H54 (cell line): Measurements from ENCODE around the gene LCMT1.
"Not testable (repeated sequence)": the region's sequence is repeated elsewhere in the genome, so short reads cannot be mapped to it uniquely, and the experiment has no call there.

Experiments used
- DNase-seq: peaks from one replicate; pipeline ENCODE4 v3.0.0; 2011; ENCODE audit warnings: low spot score, mixed read lengths; ENCODE audit not compliant: insufficient read length
- FAIRE-seq: peaks from 3 replicates; lab custom pipeline; 2011; peaks lifted over from hg19 to GRCh38; lab: Jason Lieb, UNC
- POLR2A ChIP-seq: IDR thresholded peaks from 2 replicates; pipeline ENCODE4 v1.6.1; 2011; ENCODE audit warnings: low read depth, mild to moderate bottlenecking, low read length

The LCMT1 gene

DNA sequence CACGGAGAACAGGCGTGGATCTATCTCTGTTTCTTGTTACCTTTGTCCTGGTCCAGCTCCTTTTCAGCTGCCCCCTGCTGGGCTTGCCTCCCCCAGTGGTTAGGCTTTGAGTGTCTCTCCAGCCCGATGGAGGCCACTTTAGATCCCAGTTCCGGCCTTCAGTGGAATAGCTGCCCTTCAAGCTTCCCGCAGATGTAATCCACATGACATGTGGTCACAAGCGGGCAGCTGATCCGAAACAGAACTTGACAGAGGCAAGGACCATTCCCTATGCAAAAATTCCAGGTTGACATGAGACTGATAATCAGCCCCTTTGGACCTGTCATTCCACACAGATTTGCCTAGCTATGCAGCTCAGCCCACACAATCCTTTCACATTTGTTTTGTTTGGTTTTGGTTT lies 64.6 kb downstream of the LCMT1 start:
- DNase-seq (no peak), FAIRE-seq (no peak)
- TF ChIP-seq POLR2A, result no peak

DNA sequence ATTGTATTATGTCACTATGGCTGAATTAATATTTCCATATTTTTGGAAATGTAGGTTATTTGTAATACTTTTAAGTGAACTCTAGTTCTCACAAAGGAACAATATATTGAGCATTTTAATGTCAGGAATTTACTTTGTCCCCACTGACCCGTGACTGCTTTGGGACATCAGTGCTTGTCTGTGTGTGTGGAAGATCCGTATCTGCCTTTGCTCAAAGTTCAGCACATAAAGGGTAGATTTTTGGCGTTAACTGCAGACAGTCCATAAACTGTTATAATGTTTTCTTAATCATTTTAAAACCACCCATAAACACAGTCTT lies 65.9 kb downstream of the LCMT1 start:
- TF ChIP-seq POLR2A, result no peak
- FAIRE-seq (no peak), DNase-seq (no peak)

DNA sequence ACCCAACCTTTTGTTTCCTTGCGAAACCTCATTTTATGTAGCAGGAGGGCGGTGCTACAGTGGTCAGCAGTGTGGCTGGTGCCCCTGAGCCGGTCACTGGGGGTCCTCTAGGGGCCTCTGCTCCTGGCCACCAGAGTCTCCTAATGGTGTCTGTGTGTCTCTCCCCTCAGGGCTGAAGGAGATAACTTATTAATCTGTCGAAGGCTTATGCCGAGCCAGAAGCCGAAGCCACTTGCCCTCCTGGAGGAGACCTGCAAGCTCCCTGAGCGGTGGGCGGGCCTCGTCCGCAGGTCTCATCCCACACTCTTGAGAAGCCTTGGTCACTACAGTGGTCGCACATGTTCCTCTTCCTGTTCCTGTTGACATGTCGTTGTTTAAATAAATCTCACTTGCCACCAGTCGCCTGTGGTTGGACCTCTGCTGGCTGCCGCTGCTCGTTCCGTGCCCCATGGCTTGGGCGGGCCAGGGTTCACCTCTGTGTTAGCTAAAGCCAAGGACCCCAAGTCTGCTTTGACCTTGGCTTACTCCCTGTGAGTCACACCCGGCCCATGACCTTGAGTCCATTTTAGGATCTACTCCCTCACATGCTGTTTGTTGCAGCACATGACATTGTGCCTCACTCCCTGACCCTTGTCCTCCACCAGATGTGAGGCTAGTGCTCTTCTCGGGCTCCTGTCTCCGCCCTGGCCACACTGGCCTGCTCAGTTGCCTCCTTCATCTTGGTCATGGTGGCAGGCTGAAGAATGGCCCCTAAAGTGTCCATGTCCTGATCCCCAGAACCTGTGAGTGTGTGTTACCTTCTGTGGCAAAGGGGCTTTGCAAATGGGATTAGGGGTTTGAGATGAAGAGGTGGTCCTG lies 66.5 kb downstream of the LCMT1 start:
- no peak for TF ChIP-seq POLR2A
- FAIRE-seq, result no peak
- no peak for DNase-seq

DNA sequence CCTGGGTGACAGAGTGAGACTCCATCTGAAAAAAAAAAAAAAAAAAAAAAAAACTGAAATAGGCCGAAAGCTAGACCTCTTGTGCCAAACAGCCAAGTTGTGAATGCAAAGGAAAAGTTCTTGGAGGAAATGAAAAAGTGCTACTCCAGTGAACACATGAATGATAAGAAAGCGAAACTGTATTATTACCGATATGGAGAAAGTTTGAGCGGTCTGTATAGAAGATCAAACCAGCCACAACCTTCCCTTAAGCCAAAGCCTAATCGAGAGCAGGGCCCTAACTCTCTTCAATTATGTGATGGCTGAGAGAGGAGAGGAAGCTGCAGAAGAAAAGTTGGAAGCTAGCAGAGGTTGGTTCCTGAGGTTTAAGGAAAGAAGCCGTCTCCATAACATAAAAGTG lies 69.7 kb downstream of the LCMT1 start:
- not testable (repeated sequence) for DNase-seq, FAIRE-seq

DNA sequence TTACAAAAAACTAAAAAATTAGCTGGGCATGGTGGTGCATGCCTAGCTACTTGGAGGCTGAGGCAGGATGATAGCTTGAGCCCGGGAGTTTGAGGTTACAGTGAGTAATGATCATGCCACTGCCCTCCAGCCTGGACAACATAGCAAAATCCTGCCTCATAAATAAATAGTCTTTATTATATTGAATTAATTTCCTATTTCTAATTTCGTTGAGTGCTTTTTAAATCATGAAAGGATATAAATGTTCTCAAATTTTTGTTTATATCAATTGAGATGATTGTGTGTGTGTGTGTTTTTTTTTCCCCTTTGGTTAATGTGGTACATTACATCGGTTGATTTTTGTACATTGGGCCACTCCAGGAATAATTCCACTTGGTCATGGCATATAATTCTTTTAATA lies 73.2 kb downstream of the LCMT1 start:
- DNase-seq (no peak), FAIRE-seq (no peak)
- no peak for TF ChIP-seq POLR2A

DNA sequence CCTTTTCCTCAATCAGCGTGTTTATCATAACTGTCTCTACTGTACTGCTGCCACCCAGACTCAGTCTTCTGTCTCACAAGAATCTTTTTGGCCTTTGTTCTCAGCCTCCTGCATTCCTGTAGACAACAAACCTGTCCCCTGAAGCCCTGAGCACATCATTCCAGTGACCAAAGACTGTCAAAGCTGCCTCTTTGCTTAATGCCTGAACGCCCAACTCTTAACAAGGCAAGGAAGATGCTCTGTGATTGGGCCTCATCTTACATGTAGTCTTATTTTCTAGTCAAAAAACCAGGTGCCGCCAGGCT lies 75.9 kb downstream of the LCMT1 start:
- FAIRE-seq (no peak), DNase-seq (no peak)
- TF ChIP-seq POLR2A, result no peak

DNA sequence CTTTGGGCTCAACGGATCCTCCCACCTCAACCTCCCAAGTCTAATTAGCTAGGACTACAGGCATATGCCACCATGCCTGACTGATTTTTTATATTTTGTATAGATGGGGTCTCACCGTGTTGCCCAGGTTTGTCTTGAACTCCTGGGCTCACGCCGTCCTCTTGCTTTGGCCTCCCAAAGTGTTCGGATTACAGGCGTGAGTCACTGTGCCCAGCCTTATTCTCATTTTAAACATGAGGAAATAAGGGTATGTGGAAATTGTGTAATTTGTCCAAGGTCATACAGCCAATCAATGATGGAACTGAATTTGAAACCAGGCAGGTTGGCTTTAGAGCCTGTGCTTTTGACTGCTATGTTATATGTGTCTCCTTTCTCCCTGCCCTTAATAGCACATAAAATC lies 77.8 kb downstream of the LCMT1 start:
- FAIRE-seq, result no peak

DNA sequence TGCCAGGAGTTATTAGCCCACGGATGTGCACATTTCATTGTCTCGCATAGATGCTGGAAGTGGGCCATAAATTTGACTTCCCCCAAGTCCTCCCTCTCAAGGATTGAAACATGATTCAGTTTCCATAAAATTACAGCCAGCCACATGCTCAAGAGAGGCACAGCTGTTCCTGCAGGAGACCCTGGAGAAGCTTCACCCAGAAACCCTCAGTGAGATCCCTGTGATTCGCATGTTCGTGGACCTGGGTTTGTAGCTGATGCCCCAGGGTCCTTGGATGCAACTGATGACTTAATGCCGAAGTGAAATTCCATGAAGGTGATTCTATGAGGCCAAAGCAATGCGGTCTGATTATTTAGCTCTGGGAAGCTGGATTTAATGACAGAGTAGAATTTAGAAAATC lies 80.6 kb downstream of the LCMT1 start:
- no peak for FAIRE-seq
- DNase-seq, result peak; percentile 57
- TF ChIP-seq POLR2A, result no peak

More for the DNA sequence above, 77.8 kb downstream of the LCMT1 start:
- no peak for DNase-seq
- no peak for TF ChIP-seq POLR2A

DNA sequence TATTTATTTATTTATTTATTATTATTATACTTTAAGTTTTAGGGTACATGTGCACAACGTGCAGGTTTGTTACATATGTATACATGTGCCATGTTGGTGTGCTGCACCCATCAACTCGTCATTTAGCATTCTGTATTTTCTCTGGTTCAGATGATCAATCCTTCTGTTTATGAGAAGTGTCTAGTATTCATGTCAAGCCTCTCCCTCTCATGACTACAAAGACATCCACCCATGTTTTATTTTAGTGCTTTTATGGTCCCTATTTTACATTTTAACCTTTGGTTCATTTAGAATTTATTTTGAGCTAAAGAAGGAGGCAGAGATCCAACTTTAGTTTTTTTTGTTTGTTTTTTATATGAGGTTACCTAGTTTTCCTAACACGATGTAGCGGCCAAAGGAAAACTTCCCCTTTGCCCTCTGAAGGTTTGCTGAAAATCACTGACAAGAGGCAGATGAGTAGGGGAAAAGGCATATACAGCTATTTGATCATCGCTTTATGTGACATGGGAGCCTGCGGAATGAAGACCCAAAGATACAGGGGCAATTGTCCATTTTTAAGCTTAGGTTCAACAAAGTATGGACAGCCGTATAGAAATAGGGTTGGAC lies 82.8 kb downstream of the LCMT1 start:
- no peak for FAIRE-seq
- no peak for DNase-seq

DNA sequence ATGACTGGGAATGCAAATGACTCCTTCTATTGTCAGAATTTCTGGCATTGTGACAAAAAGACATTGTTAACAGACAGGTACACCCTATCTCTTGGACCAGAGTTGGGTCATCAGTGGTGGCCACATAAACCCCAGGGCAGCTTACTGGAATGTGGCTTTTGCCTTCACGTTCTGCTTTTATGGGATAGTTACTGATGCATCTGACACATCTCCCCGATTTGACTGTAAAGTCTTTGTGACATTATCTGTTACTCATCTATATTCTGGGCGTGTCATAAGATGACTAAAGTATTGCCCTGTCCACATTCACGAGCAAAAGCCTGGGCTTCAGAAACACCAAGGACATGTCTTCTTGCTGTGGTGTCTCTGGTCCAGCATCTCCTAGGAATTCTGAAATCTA lies 86.5 kb downstream of the LCMT1 start:
- DNase-seq (peak; percentile 41), FAIRE-seq (peak; percentile 65)
- TF ChIP-seq POLR2A, result no peak

More for the DNA sequence above, 82.8 kb downstream of the LCMT1 start:
- TF ChIP-seq POLR2A, result no peak

DNA sequence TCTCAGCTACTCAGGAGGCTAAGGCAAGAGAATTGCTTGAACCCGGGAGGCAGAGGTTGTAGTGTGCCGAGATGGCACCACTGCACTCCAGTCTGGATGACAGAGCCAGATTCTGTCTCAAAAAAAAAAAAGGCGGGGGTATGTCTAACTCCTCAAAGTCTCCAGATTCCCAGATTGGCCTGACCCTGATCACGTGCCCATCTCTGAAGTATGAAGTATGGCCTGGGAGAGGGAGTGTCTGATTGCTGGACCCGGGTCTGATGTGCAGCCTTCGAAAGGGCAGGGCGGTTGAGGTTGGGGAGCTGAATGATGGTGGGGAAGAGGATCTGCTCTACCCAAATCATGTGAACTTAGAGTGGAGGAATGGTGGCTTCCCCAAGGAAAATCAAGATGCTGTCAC lies 87.9 kb downstream of the LCMT1 start:
- TF ChIP-seq POLR2A, result no peak
- no peak for DNase-seq
- FAIRE-seq, result no peak

DNA sequence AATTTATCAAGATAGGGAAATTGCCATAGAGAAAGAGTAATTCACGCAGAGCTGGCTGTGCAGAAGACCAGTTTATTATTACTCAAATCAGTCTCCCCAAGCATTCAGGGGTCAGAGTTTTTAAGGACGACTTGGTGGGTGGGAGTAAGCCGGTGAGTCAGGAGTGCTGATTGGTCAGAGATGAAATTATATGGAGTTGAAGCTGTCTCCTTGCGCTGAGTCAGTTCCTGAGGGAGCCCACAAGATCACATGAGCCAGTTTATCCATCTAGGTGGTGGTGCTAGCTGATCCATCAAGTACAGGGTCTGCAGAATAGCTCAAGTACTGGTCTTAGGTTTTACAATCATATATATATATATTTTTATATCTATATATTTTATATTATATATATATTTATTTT lies 99.2 kb downstream of the LCMT1 start:
- peak; percentile 33 for DNase-seq
- TF ChIP-seq POLR2A, result no peak
- peak; percentile 81 for FAIRE-seq

DNA sequence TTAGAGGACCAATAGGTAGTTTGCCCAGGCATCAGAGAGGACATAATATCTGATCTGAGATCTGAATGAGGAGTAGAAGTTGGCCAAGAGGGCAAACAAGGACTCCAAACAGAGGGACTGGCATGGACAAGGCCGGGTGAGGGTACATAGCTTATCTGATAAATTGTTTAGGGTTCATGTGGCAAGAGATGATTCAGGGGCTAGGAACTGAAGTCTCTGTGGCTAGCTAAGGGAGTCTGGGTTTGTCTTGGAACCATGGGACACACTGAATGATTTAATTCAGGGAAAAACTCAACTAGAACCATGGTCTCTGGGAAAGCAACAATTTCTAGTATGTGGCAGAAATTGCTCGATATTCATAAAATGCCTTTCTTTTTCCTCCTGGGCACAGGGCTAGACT lies 101.1 kb downstream of the LCMT1 start:
- no peak for TF ChIP-seq POLR2A
- DNase-seq (no peak), FAIRE-seq (no peak)

DNA sequence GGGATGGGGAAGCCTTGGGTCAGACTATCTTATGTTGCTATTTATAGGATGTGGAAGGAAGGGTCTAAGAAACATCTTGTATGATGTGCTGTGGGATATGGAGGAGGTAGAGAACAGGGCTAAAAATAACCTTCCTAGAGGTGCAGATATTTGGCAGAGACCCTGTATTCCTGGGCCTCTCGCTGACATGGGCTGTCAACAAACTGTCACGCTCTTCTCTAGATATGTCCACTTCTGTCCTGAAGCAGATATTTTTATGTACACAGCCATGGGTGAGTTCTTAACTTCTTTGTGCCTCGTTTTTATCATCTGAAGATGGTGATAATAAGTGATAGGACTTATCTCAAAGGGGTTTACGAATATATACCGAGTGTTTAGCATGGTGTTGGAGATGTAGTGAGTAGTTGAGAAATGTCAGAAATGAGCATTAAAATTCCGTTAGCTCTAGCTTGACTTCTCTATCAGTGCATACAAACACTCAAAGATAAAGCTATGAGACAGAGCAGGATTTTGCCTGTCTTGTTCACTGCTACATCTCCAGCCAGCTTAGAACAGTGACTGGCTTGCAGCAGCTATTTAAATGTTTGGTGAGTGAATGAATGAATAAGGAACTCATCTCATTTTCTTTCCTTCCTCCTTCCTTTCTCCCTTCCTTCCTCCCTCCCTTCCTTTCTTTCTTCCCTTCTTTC lies 102.3 kb downstream of the LCMT1 start:
- FAIRE-seq (no peak), DNase-seq (no peak)
- TF ChIP-seq POLR2A, result no peak

DNA sequence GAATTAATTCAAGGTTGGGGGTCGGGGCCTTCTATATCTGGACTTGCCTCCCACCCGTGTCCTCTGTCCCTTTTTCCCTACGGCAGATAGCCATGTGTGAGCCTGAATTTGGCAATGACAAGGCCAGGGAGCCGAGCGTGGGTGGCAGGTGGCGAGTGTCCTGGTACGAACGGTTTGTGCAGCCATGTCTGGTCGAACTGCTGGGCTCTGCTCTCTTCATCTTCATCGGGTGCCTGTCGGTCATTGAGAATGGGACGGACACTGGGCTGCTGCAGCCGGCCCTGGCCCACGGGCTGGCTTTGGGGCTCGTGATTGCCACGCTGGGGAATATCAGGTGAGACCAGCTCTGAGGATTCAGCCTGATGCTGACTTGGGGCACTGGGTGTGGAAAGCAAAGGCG lies 105.6 kb downstream of the LCMT1 start:
- no peak for TF ChIP-seq POLR2A
- DNase-seq, result no peak
- FAIRE-seq, result no peak
